H1 (cell line): Measurements from ENCODE around the gene PPEF2. TPM values are rescaled to one million over a fixed set of nuclear protein-coding genes. Genes with fewer than 3 reads are reported as not detected.

ENCODE experiments used
- CTCF ChIA-PET: fragments of 300-600 bp; sonication (Branson Sonifier 250); formaldehyde crosslinking; loops from one replicate; lab custom pipeline; 2021; ENCODE audit not compliant: partially characterized antibody; lab: Charles Lee
- POLR2A ChIA-PET: fragments of 300-600 bp; sonication (Branson Sonifier 250); formaldehyde crosslinking; loops from one replicate; lab custom pipeline; 2021; ENCODE audit warnings: inconsistent platforms; ENCODE audit not compliant: partially characterized antibody; lab: Charles Lee
- DNase-seq, 2 experiments: peaks; one replicate each; pipeline versions ENCODE4 v3.0.0 to v3.0.0-alpha.2; 2010 to 2022; ENCODE audit warnings: low spot score in 2 of 2, low read depth in 1 of 2, mixed read lengths in 1 of 2
- FAIRE-seq: peaks from 2 replicates; lab custom pipeline; 2011; peaks lifted over from hg19 to GRCh38; lab: Jason Lieb, UNC
- H2AFZ ChIP-seq: 2 replicates; pipeline ENCODE4 v1.8.1; 2012; ENCODE audit warnings: low read length, inconsistent platforms
- H2AK5ac ChIP-seq: 2 replicates; pipeline ENCODE4 v1.6.1; 2013; ENCODE audit warnings: low read depth, low read length
- H2BK120ac ChIP-seq: replicated peaks from 2 replicates; pipeline ENCODE3; 2013; ENCODE audit warnings: low read depth, low read length, inconsistent platforms
- H2BK12ac ChIP-seq: 2 replicates; pipeline ENCODE4 v1.6.1; 2013; ENCODE audit warnings: low read depth, low read length
- H2BK15ac ChIP-seq: 2 replicates; pipeline ENCODE4 v1.6.1; 2013; ENCODE audit warnings: low read length
- H2BK20ac ChIP-seq: 2 replicates; pipeline ENCODE4 v1.6.1; 2013; ENCODE audit warnings: low read length
- H2BK5ac ChIP-seq: 2 replicates; pipeline ENCODE4 v1.6.1; 2013; ENCODE audit warnings: low read depth, low read length
- H3K14ac ChIP-seq: 2 replicates; pipeline ENCODE4 v1.6.1; 2013; ENCODE audit warnings: inconsistent platforms; ENCODE audit not compliant: insufficient read length
- H3K18ac ChIP-seq: 2 replicates; pipeline ENCODE4 v1.6.1; 2013; ENCODE audit warnings: low read length; ENCODE audit errors: extremely low read depth
- H3K23ac ChIP-seq: 2 replicates; pipeline ENCODE4 v1.6.1; 2013; ENCODE audit warnings: inconsistent platforms; ENCODE audit not compliant: insufficient read length
- H3K23me2 ChIP-seq: 2 replicates; pipeline ENCODE4 v1.6.1; 2013; ENCODE audit warnings: low read depth, low read length
- H3K27ac ChIP-seq: 2 replicates; pipeline ENCODE4 v1.6.1; 2011; ENCODE audit warnings: low read depth, low read length, inconsistent platforms
- H3K27me3 ChIP-seq, 4 experiments: replicated peaks in 1 of 4; 1 replicate in 1 of 4; 2 replicates in 3 of 4; pipeline versions ENCODE4 v1.6.1 to v1.8.1; 2011 to 2013; ENCODE audit warnings: low read length in 3 of 4, mild to moderate bottlenecking in 3 of 4, inconsistent platforms in 2 of 4, mixed read lengths in 2 of 4, moderate library complexity in 1 of 4; ENCODE audit not compliant: control insufficient read depth in 3 of 4, insufficient read depth in 3 of 4; ENCODE audit errors: extremely low read depth in 1 of 4
- H3K36me3 ChIP-seq, 4 experiments: 2 replicates each; pipeline versions ENCODE4 v1.6.1 to v1.8.1; 2011 to 2013; ENCODE audit warnings: mild to moderate bottlenecking in 4 of 4, low read length in 3 of 4, moderate library complexity in 2 of 4, control low read depth in 1 of 4, inconsistent platforms in 1 of 4; ENCODE audit not compliant: insufficient read depth in 4 of 4, control insufficient read depth in 2 of 4
- H3K4ac ChIP-seq: replicated peaks from 2 replicates; pipeline ENCODE3; 2013; ENCODE audit warnings: low read length, low read depth, mixed read lengths, inconsistent platforms; ENCODE audit not compliant: insufficient read length
- H3K4me1 ChIP-seq, 4 experiments: replicated peaks in 1 of 4; 1 replicate in 1 of 4; 2 replicates in 3 of 4; pipeline versions ENCODE4 v1.6.1 to v1.8.1; 2011 to 2013; ENCODE audit warnings: low read length in 3 of 4, inconsistent platforms in 2 of 4, mixed read lengths in 1 of 4; ENCODE audit not compliant: insufficient read depth in 4 of 4, control insufficient read depth in 3 of 4
- H3K4me2 ChIP-seq, 2 experiments: 2 replicates each; pipeline versions ENCODE4 v1.6.1 to v1.8.1; 2011 to 2013; ENCODE audit warnings: low read depth in 2 of 2, low read length in 2 of 2, control low read depth in 1 of 2, inconsistent platforms in 1 of 2, mild to moderate bottlenecking in 1 of 2; ENCODE audit not compliant: insufficient read depth in 1 of 2
- H3K4me3 ChIP-seq, 4 experiments: fragments of 200-600, 300-600 bp in 1 of 4; sonication (generic), shearing (Covaris generic), sonication (Bioruptor Twin) in 1 of 4; 2 replicates each; pipeline versions ENCODE4 v1.5.1 to v1.8.1; 2011 to 2016; ENCODE audit warnings: low read length in 4 of 4, low read depth in 3 of 4, control low read depth in 2 of 4, inconsistent platforms in 2 of 4, mild to moderate bottlenecking in 2 of 4, mixed read lengths in 1 of 4, moderate library complexity in 1 of 4; ENCODE audit not compliant: insufficient read depth in 2 of 4; ENCODE audit errors: extremely low read depth in 1 of 4
- H3K56ac ChIP-seq: replicated peaks from 2 replicates; pipeline ENCODE3; 2013; ENCODE audit warnings: low read depth, mild to moderate bottlenecking, mixed read lengths, low read length, inconsistent platforms; ENCODE audit not compliant: insufficient read length
- H3K79me1 ChIP-seq: 2 replicates; pipeline ENCODE4 v1.6.1; 2013; ENCODE audit warnings: low read depth, low read length, control low read depth
- H3K79me2 ChIP-seq, 2 experiments: 2 replicates each; pipeline versions ENCODE4 v1.6.1 to v1.8.1; 2012 to 2013; ENCODE audit warnings: low read length in 2 of 2, mild to moderate bottlenecking in 2 of 2, inconsistent platforms in 1 of 2; ENCODE audit not compliant: insufficient read depth in 2 of 2, control insufficient read depth in 1 of 2
- H3K9ac ChIP-seq, 4 experiments: replicated peaks in 1 of 4; 1 replicate in 1 of 4; 2 replicates in 3 of 4; pipeline versions ENCODE4 v1.6.1 to v1.8.1; 2011 to 2013; ENCODE audit warnings: low read depth in 3 of 4, low read length in 3 of 4, control low read depth in 2 of 4, mild to moderate bottlenecking in 2 of 4, moderate library complexity in 2 of 4, inconsistent platforms in 1 of 4; ENCODE audit errors: extremely low read depth in 1 of 4
- H3K9me3 ChIP-seq, 2 experiments: 2 replicates each; pipeline versions ENCODE4 v1.6.1 to v1.8.1; 2012 to 2013; ENCODE audit warnings: mild to moderate bottlenecking in 2 of 2, moderate library complexity in 2 of 2, control low read depth in 1 of 2, inconsistent platforms in 1 of 2, low read depth in 1 of 2, low read length in 1 of 2, mixed read lengths in 1 of 2; ENCODE audit not compliant: insufficient read depth in 2 of 2
- H4K20me1 ChIP-seq, 2 experiments: replicated peaks in 1 of 2; 2 replicates each; pipeline versions ENCODE3 to v1.8.1; 2011 to 2013; ENCODE audit warnings: inconsistent platforms in 2 of 2, low read length in 2 of 2, mild to moderate bottlenecking in 1 of 2; ENCODE audit not compliant: insufficient read depth in 2 of 2, control insufficient read depth in 1 of 2
- H4K5ac ChIP-seq: 2 replicates; pipeline ENCODE4 v1.6.1; 2013; ENCODE audit warnings: low read length, low read depth, mixed read lengths, inconsistent platforms; ENCODE audit not compliant: insufficient read length
- H4K8ac ChIP-seq: 2 replicates; pipeline ENCODE4 v1.8.0; 2013; ENCODE audit warnings: mild to moderate bottlenecking, moderate library complexity, low read length, inconsistent platforms; ENCODE audit not compliant: insufficient read depth; ENCODE audit errors: extremely low read depth
- H4K91ac ChIP-seq: replicated peaks from 2 replicates; pipeline ENCODE3; 2013; ENCODE audit warnings: low read length, mixed read lengths, inconsistent platforms; ENCODE audit not compliant: insufficient read length
- MAFK ChIP-seq: IDR thresholded peaks from 2 replicates; pipeline ENCODE4 v1.6.1; 2012; ENCODE audit warnings: low read depth, mild to moderate bottlenecking, improper control_type of control experiment, low read length
- POU5F1 ChIP-seq: IDR thresholded peaks from 2 replicates; pipeline ENCODE4 v1.6.1; 2011; ENCODE audit warnings: low read depth, mild to moderate bottlenecking, low read length, moderate library complexity
- TEAD4 ChIP-seq: IDR thresholded peaks from 2 replicates; pipeline ENCODE4 v1.6.1; 2012; ENCODE audit warnings: low read depth, low read length, inconsistent platforms, mixed read lengths
- WGBS, 2 experiments: shearing (Covaris generic) in 1 of 2; methylation state at CpG; one replicate each; pipeline versions ENCODE4 v1.1.6 to v1.1.7; 2013 to 2015; ENCODE audit warnings: low lambda C conversion rate in 2 of 2, mixed read lengths in 2 of 2, inconsistent platforms in 1 of 2, low coverage in 1 of 2, missing lambda C conversion rate in 1 of 2; ENCODE audit not compliant: insufficient replicate concordance in 2 of 2, insufficient coverage in 1 of 2, insufficient read length in 1 of 2; ENCODE audit errors: extremely low coverage in 1 of 2, missing lambda C conversion rate in 1 of 2; 5-methylcytosine and 5-hydroxymethylcytosine counted together
- polyA plus RNA-seq, 7 experiments: library from polyadenylated mRNA; depleted of rRNA in 3 of 7; stranded (reverse) in 5 of 7; unstranded in 2 of 7; fragments of >200 nt in 5 of 7; fragments of 200-250 nt in 2 of 7; gene quantifications; 1 replicate in 5 of 7; 2 replicates in 1 of 7; 4 replicates in 1 of 7; pipeline versions ENCODE4 v1.2.1 to v1.2.3, GENCODE V29; 2011 to 2013; ENCODE audit warnings: missing spikeins in 2 of 7, mixed read lengths in 2 of 7
- total RNA-seq: library from RNA; stranded (reverse); fragmentation: NEBNext Ultra II Directional; extraction: Animal tissue kit (Norgen Biotek cat#: 25700); gene quantifications from 2 replicates; pipeline ENCODE4 v1.2.1, GENCODE V29; 2021

The PPEF2 gene
- total and polyA plus RNA-seq, 2 of the 8 experiments (the other 6 are each of a cell fraction or from before 2014, with no cell fraction given) = not detected

DNA sequence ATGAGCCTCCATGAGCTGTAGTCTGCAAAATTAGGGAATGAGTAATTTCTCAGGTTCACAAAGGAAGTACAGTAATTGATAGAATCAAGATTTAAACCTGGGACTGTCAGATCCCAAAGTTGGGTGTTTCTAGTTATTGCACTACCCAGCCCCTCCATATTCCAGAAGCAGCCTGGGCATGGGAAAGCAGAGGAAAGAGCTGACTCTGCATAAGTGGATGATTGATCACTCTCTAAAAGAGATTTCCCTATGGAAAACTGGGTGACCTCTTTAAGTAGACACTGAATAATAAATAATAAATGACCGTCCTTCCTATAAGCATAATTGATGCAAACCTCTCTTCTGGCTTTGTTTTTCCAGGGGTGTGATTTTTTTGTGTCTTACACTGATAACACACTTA lies 33.4 kb upstream of the PPEF2 start:
- Histone ChIP-seq H3K79me1 (no peaks in the 10 kb centered on the region), H3K4me1 (peaks cover 0 to 3% (median under 1%) of the 10 kb centered on the region in 4 experiments; a peak in 2 of 7 replicates), H3K9ac (no peak overlapping the region; a peak in 1 of 7 replicates), H3K14ac (no peak overlapping the region), H3K27ac (no peak overlapping the region), H3K56ac (no peak overlapping the region), H3K23ac (no peak overlapping the region), H2AFZ (no peak overlapping the region), H4K8ac (no peak overlapping the region), H2AK5ac (no peak overlapping the region), H3K23me2 (peaks cover 8% of the 10 kb centered on the region; the same call in 1 of the 2 replicates), H3K36me3 (no peaks in the 10 kb centered on the region), H2BK20ac (no peak overlapping the region), H3K4ac (no peak overlapping the region), H3K9me3 (no peaks in the 10 kb centered on the region), H2BK15ac (no peak overlapping the region), H3K4me2 (no peak overlapping the region), H3K79me2 (no peaks in the 10 kb centered on the region), H4K91ac (no peak overlapping the region), H4K5ac (no peak overlapping the region), H2BK12ac (no peak overlapping the region), H3K4me3 (no peak overlapping the region), H3K27me3 (peaks cover 0 to 3% (median 0%) of the 10 kb centered on the region in 4 experiments; a peak in 1 of 7 replicates), H3K18ac (no peak overlapping the region), H4K20me1 (no peaks in the 10 kb centered on the region), H2BK5ac (no peak overlapping the region), H2BK120ac (no peak overlapping the region)
- FAIRE-seq = no peak
- POLR2A ChIA-PET = interaction anchor here (1.5 kb wide), 1 partner anchor 12 kb away, joined by 3 read pairs; no protein-coding TSS in a partner anchor
- no peak for DNase-seq
- TF ChIP-seq TEAD4 (no peak), POU5F1 (no peak), MAFK (no peak)
- CTCF ChIA-PET = interaction anchor here (1.2 to 8.8 kb wide), 2 partner anchors 20 to 40 kb away, joined by 4 to 73 read pairs; no protein-coding TSS in a partner anchor
- 84% methylated on average over 1 of the region's 1 CpG; no CpG with 5 or more reads in 1 of the 2 experiments for WGBS, 2 experiments
